ENCODE results near the gene SPTLC3.

SPTLC3 gene

GRCh38 chr20:13141546-13141945 lies 132.8 kb downstream of the SPTLC3 start:
- no peak overlapping the region for H3K27ac ChIP-seq
- DNase-seq (ENCODE audit: low spot score) = no peak
- no peak for TF ChIP-seq CTCF (IDR thresholded peaks at IDR 0.05)
- H3K4me3 ChIP-seq = no peak overlapping the region

DNA sequence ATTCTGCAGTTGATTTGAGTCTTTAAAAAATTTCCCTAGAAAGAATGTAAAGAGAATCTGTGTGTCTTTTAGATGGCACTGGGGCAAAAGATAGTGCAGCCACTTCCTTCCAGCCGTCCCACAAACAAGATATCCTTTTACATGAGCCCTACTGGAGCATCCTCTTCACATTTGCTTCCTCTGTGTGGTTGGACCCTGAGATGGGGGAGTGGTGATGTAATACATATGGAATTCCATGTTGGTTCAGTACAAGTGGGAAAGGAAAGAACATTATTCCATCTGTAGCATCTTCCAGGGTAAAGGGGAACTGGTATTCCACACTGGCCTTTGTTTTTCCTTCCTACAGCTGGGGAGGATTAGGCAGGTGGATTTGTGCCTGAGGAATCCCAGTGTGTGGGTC lies 133.4 kb downstream of the SPTLC3 start:
- DNase-seq (ENCODE audit: low spot score) = no peak
- H3K27ac ChIP-seq = no peak overlapping the region
- no peak for TF ChIP-seq CTCF (IDR thresholded peaks at IDR 0.05)
- H3K4me3 ChIP-seq = no peak overlapping the region

- no peak for TF ChIP-seq CTCF (IDR thresholded peaks at IDR 0.05)
- no peak for DNase-seq (ENCODE audit: low spot score)
- H3K4me3 ChIP-seq = no peak overlapping the region
- peak overlapping the region in 1 of 2 donors; percentile 41 for H3K27ac ChIP-seq
These were observed 138.5 kb downstream of the SPTLC3 start for GRCh38 chr20:13147071-13147963.

GRCh38 chr20:13147971-13148370 lies 139.2 kb downstream of the SPTLC3 start:
- no peak for TF ChIP-seq CTCF (IDR thresholded peaks at IDR 0.05)
- Histone ChIP-seq H3K27ac (no peak overlapping the region), H3K4me3 (no peak overlapping the region)
- DNase-seq (ENCODE audit: low spot score) = no peak

GRCh38 chr20:13148402-13148801 lies 139.6 kb downstream of the SPTLC3 start:
- no peak for TF ChIP-seq CTCF (IDR thresholded peaks at IDR 0.05)

GRCh38 chr20:13148961-13149360 lies 140.2 kb downstream of the SPTLC3 start:
- Histone ChIP-seq H3K27ac (no peak overlapping the region), H3K4me3 (no peak overlapping the region)
- no peak for TF ChIP-seq CTCF (IDR thresholded peaks at IDR 0.05)
- no peak for DNase-seq (ENCODE audit: low spot score)

More at GRCh38 chr20:13148402-13148801, 139.6 kb downstream of the SPTLC3 start:
- Histone ChIP-seq H3K4me3 (no peak overlapping the region), H3K27ac (no peak overlapping the region)
- no peak for DNase-seq (ENCODE audit: low spot score)
